Natural killer cell (primary cell): Measurements from ENCODE around the gene CRTC2. TPM values are rescaled to one million over a fixed set of nuclear protein-coding genes. Genes with fewer than 3 reads are reported as not detected.
A peak's percentile ranks its signal among the peaks of the same experiment; 100 is the strongest.

Source experiments
- ATAC-seq, 3 donors: fragments of 150-1000 bp in 2 of 3; fragments of 200-7000 bp in 1 of 3; cut with Tn5 transposase; 1 replicate in 1 of 3; 2 replicates in 2 of 3; pipeline ENCODE4 v1.10.0; 2021; ENCODE audit warnings: mild to moderate bottlenecking in 2 of 3, moderate library complexity in 2 of 3
- DNase-seq, 2 donors: peaks; one replicate each; pipeline versions ENCODE4 v3.0.0 to v3.0.0-alpha.2; 2013 to 2021; ENCODE audit warnings: mixed read lengths in 1 of 2
- H3K27ac ChIP-seq: one replicate; pipeline ENCODE4 v1.5.1; 2013; ENCODE audit warnings: mild to moderate bottlenecking, low read length
- H3K27me3 ChIP-seq: one replicate; pipeline ENCODE4 v1.6.1; 2013; ENCODE audit warnings: low read length; ENCODE audit not compliant: control insufficient read depth, insufficient read depth
- H3K36me3 ChIP-seq: one replicate; pipeline ENCODE4 v1.6.1; 2013; ENCODE audit warnings: low read length; ENCODE audit not compliant: control insufficient read depth, insufficient read depth
- H3K4me1 ChIP-seq: one replicate; pipeline ENCODE4 v1.6.1; 2013; ENCODE audit warnings: low read length; ENCODE audit not compliant: control insufficient read depth, insufficient read depth
- H3K4me3 ChIP-seq: one replicate; pipeline ENCODE4 v1.5.1; 2013; ENCODE audit warnings: low read length
- H3K9me3 ChIP-seq: one replicate; pipeline ENCODE4 v1.6.1; 2013; ENCODE audit warnings: low read length; ENCODE audit not compliant: control insufficient read depth, insufficient read depth
- H3K27ac Mint-ChIP-seq, 2 donors: one replicate each; pipeline ENCODE4 v1.8.0; 2022; ENCODE audit warnings: mild to moderate bottlenecking in 2 of 2, mixed read lengths in 2 of 2, moderate library complexity in 1 of 2
- H3K27me3 Mint-ChIP-seq, 2 donors: one replicate each; pipeline ENCODE4 v1.8.0; 2022; ENCODE audit warnings: low read depth in 2 of 2, mixed read lengths in 2 of 2
- H3K36me3 Mint-ChIP-seq: one replicate; pipeline ENCODE4 v1.8.0; 2022; ENCODE audit warnings: mixed read lengths
- H3K4me1 Mint-ChIP-seq, 2 donors: one replicate each; pipeline ENCODE4 v1.8.0; 2022; ENCODE audit warnings: mixed read lengths in 2 of 2
- H3K4me3 Mint-ChIP-seq: one replicate; pipeline ENCODE4 v1.8.0; 2022; ENCODE audit warnings: mild to moderate bottlenecking, moderate library complexity, mixed read lengths
- H3K9me3 Mint-ChIP-seq, 2 donors: one replicate each; pipeline ENCODE4 v1.8.0; 2022; ENCODE audit warnings: mixed read lengths in 2 of 2
- WGBS: methylation state at CpG from one replicate; pipeline ENCODE4 v1.1.7; 2013; ENCODE audit warnings: missing lambda C conversion rate; ENCODE audit not compliant: insufficient coverage; 5-methylcytosine and 5-hydroxymethylcytosine counted together
- intact Hi-C: fragments of 100-400 bp; cut with micrococcal nuclease; formaldehyde crosslinking; loops from one replicate; pipeline ENCODE4 v1.14.2; 2022
- total RNA-seq, 4 donors: library from RNA; stranded (reverse); fragments of 120-200 nt in 1 of 4; gene quantifications; one replicate each; pipeline versions ENCODE4 v1.2.3 to v1.2.4, GENCODE V29; 2013 to 2022
- TF ChIP-seq, protein P1 (sequence below): fragments of 200-600 bp; IDR thresholded peaks from one replicate; pipeline ENCODE4 v1.8.0; 2022; ENCODE audit warnings: antibody characterized with exemption

CRTC2 gene
- total RNA-seq, 3 donors from 2014 or later (not counting 1 experiment from before 2014, with no cell fraction given): 144 to 166 (median 154) TPM

DNA sequence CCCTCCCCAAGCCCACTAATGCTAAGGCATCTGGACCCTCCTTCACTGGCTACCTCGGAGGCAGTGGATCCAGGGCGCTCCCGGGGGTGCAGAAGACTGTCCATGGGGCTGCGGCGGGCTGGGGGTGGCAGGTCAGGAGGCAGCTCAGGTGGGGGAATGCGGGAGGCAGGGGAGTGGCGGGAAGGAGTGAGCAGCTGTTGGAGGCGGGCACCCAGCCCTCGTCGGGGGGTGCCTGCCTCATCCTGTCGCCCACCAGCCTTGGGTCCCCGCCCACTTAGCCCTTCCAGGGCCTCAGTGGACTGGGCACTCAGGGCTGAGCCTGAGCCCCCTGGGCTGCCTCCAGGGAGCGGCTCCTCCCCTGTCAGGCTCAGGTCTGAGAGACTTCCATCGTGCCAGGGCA, 25.0 kb downstream of the CRTC2 start:
- no peak overlapping the region for H3K27ac Mint-ChIP-seq
- H3K27me3 ChIP-seq: no peaks in the 10 kb centered on the region

DNA sequence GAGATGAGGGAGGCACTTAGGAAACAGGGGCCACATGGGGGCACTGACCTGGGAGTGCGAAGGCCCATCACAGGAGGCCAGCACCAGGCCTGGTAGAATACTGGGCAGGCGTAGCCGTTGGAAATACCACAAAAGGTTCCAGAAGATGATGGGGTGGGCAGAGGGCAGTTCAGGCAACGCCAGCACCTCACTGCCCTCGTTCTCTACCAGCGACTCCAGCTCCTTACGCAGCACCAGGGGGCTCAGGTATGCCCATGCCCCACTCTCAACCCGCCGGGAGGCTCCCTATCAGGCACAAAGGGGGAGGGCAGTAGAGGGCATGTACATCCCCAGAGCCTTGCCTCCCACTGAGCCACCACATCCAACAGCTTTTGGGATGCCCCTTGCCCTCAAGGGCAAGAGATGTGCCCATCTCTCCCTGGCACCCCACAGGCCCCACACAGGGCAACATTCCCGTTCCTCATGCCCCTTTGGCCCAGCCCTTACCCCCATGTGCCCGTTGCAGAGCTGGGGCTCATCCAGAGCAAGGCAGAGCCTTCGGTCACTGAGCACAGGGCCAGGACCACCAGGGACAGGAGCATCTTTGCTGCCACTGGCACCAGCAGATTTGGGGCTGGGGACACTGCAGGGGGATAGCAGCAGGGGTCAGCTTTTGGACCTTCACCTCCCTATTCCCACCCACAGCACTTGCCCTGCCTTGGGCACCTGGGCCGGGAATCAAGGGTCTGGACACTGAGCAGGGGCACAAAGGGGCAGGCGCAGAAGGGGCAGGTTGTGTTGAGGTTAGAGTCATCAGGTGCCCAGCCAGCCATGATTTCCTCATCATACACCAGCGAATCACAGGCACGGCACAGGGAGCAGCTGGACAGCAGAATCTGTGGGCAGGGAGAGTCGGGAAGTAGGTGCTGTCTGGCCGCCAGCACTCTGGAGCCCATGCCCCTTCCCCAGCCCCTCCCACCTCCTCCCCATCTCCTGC, 26.0 kb downstream of the CRTC2 start:
- 95% methylated on average over 17 of the region's 18 CpGs for WGBS
- no peaks in the 10 kb centered on the region for H3K27me3 Mint-ChIP-seq
- Histone ChIP-seq H3K36me3 (peaks cover 63% of the 10 kb centered on the region), H3K4me1 (no peaks in the 10 kb centered on the region), H3K9me3 (no peaks in the 10 kb centered on the region), H3K27ac (no peak overlapping the region), H3K27me3 (no peaks in the 10 kb centered on the region), H3K4me3 (no peak overlapping the region)
- H3K9me3 Mint-ChIP-seq: no peaks in the 10 kb centered on the region
- intact Hi-C loops: no loop called here
- no peak overlapping the region for H3K4me3 Mint-ChIP-seq
- peak overlapping the region in 1 of 2 donors; percentile 41 for H3K27ac Mint-ChIP-seq
- peaks cover 12 to 22% of the 10 kb centered on the region in 2 donors for H3K4me1 Mint-ChIP-seq
- H3K36me3 Mint-ChIP-seq: no peaks in the 10 kb centered on the region
- no peak for ATAC-seq
- TF ChIP-seq, protein P1, sequence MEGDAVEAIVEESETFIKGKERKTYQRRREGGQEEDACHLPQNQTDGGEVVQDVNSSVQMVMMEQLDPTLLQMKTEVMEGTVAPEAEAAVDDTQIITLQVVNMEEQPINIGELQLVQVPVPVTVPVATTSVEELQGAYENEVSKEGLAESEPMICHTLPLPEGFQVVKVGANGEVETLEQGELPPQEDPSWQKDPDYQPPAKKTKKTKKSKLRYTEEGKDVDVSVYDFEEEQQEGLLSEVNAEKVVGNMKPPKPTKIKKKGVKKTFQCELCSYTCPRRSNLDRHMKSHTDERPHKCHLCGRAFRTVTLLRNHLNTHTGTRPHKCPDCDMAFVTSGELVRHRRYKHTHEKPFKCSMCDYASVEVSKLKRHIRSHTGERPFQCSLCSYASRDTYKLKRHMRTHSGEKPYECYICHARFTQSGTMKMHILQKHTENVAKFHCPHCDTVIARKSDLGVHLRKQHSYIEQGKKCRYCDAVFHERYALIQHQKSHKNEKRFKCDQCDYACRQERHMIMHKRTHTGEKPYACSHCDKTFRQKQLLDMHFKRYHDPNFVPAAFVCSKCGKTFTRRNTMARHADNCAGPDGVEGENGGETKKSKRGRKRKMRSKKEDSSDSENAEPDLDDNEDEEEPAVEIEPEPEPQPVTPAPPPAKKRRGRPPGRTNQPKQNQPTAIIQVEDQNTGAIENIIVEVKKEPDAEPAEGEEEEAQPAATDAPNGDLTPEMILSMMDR: no peak
- DNase-seq: no peak

More for the DNA sequence above, 25.0 kb downstream of the CRTC2 start:
- Mint-ChIP-seq H3K9me3 (no peaks in the 10 kb centered on the region), H3K4me1 (peaks cover 6 to 16% of the 10 kb centered on the region in 2 donors), H3K4me3 (no peak overlapping the region), H3K27me3 (no peaks in the 10 kb centered on the region), H3K36me3 (no peaks in the 10 kb centered on the region)
- H3K27ac ChIP-seq: no peak overlapping the region
- H3K4me3 ChIP-seq: no peak overlapping the region
- H3K36me3 ChIP-seq: peaks cover 69% of the 10 kb centered on the region
- 94% methylated on average over 14 of the region's 14 CpGs for WGBS
- no peaks in the 10 kb centered on the region for H3K9me3 ChIP-seq
- DNase-seq: no peak
- no peak for ATAC-seq
- TF ChIP-seq, protein P1: no peak
- intact Hi-C loops: no loop called here
- no peaks in the 10 kb centered on the region for H3K4me1 ChIP-seq

DNA sequence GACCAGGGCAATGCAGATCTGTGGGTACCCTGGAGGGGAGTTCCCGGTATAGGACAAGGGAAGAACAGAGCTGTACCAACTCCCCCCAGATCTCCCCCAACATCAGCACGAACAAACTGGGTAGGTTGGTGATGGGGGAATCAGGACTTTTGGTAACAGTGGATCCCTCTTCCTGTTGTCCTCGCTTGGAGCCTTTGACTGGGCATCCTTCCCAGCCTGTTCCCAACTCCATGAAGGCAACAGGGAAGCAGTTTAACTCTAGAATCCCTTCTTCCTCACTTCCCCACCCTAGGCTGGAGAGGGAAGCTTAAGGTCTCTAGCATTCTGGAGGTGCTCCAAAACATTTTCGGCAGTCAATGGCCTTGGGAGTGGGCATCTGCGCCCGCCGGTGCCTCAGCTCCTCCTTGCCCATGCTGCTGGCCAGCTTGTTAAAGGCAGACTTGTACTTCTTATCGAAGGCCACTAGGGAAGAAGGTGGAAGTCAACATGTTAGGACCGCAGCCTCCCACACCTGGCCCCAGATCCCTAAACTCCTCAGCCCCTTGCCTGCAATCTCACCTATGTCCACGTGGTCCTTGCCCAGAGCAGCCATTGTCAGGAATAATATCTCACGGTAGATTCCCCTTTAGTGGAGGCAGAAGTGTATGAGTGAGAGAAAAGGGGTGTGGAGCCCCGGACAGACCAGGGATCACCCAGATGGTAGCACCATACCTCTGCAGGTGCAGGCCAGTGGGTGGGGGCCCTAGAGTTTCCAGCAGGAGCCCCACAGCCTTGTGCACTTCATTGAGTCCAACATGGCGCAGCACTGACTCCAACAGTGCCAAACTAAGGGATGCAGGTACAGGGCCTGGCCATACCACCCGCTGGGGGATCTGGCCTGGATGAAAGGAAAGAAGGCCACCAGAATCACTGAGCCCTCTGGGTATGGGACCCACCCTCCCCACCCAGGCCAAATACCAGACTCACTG, 28.1 kb downstream of the CRTC2 start:
- WGBS: 97% methylated on average over 11 of the region's 14 CpGs
- H3K4me1 ChIP-seq: no peaks in the 10 kb centered on the region
- H3K27me3 Mint-ChIP-seq: no peaks in the 10 kb centered on the region
- H3K4me1 Mint-ChIP-seq: peaks cover 12 to 22% of the 10 kb centered on the region in 2 donors
- H3K36me3 Mint-ChIP-seq: no peaks in the 10 kb centered on the region
- H3K9me3 Mint-ChIP-seq: no peaks in the 10 kb centered on the region
- H3K36me3 ChIP-seq: peaks cover 43% of the 10 kb centered on the region
- no peak overlapping the region for H3K27ac ChIP-seq
- H3K27ac Mint-ChIP-seq: peak overlapping the region in 1 of 2 donors; percentile 85
- no peak for DNase-seq
- no peaks in the 10 kb centered on the region for H3K27me3 ChIP-seq
- H3K9me3 ChIP-seq: no peaks in the 10 kb centered on the region
- intact Hi-C loops: no loop called here
- TF ChIP-seq, protein P1: no peak
- no peak overlapping the region for H3K4me3 ChIP-seq
- H3K4me3 Mint-ChIP-seq: no peak overlapping the region
- ATAC-seq: no peak
